ENCODE results near the gene NPEPPS. TPM values are rescaled to one million over a fixed set of nuclear protein-coding genes. Genes with fewer than 3 reads are reported as not detected.

The NPEPPS gene
- total and polyA plus RNA-seq, 2 of the 8 experiments (the other 6 are each of a cell fraction or from before 2014, with no cell fraction given): 53.6 to 118 TPM

DNA sequence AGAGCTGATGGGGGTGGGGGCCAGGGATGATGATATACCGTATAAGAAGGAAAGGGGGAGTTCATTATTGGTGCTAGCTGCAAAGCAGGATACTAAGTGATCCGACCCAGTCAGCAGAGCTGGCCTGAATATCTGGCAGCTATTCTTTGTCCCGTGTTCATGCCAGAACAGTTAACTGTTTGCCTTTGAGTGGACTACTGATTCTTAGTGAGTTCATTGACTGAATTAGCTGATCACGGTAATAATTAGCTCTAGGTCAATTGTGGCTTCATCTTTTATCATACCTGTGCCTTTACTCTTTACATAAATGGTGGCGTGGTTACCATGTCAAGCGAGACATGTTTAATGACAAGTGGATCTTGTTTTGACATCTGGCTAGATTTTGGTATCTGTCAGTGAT, 124.1 kb downstream of the NPEPPS start:
- FAIRE-seq (no peak), DNase-seq (ENCODE audit: low read depth in 1 of 2, low spot score in 2 of 2) (no peak)
- ChIA-PET POLR2A (ENCODE audit: partially characterized antibody) (interaction anchor here (0.6 to 46.3 kb wide), 4 partner anchors 10 to 40 kb away, joined by 4 to 1575 read pairs (median 4); partner anchors contain the start of gene TBKBP1), CTCF (ENCODE audit: partially characterized antibody) (interaction anchor here (0.6 to 4.4 kb wide), 6 partner anchors 10 to 148 kb away, joined by 3 to 28 read pairs (median 3); no protein-coding TSS in a partner anchor)
- TF ChIP-seq, protein P1, sequence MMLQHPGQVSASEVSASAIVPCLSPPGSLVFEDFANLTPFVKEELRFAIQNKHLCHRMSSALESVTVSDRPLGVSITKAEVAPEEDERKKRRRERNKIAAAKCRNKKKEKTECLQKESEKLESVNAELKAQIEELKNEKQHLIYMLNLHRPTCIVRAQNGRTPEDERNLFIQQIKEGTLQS (IDR thresholded peaks at IDR 0.05; ENCODE audit: insufficient read depth, low read depth, low read length): no peak
- TF ChIP-seq YY1 (IDR thresholded peaks at IDR 0.05; ENCODE audit: low read depth, low read length) (no peak), SIX5 (IDR thresholded peaks at IDR 0.05; ENCODE audit: low read depth, low read length) (no peak), HDAC2 (IDR thresholded peaks at IDR 0.05; ENCODE audit: borderline replicate concordance in 1 of 2, low read depth in 2 of 2, low read length in 2 of 2) (no peak), RNF2 (IDR thresholded peaks at IDR 0.05; ENCODE audit: borderline replicate concordance, low read depth, low read length, missing control alignments, poor library complexity, severe bottlenecking) (no peak), ZNF274 (IDR thresholded peaks at IDR 0.05; ENCODE audit: borderline replicate concordance, extremely low read depth, low read length) (no peak), BCL11A (IDR thresholded peaks at IDR 0.05; ENCODE audit: low read depth in 2 of 2, low read length in 2 of 2) (no peak)
- WGBS, 2 experiments (ENCODE audit: extremely low coverage in 1 of 2, insufficient coverage in 1 of 2, insufficient read length in 1 of 2, insufficient replicate concordance in 2 of 2, low coverage in 1 of 2, low lambda C conversion rate in 2 of 2, missing lambda C conversion rate in 1 of 2): 97% methylated on average over 6 of the region's 6 CpGs; no CpG with 5 or more reads in 1 of the 2 experiments
- H2AFZ ChIP-seq (ENCODE audit: low read length): no peak overlapping the region
- no peak overlapping the region for H2BK5ac ChIP-seq (ENCODE audit: low read depth, low read length)
- H4K5ac ChIP-seq (ENCODE audit: insufficient read length, low read depth, low read length): no peak overlapping the region
- H3K56ac ChIP-seq (replicated peaks; ENCODE audit: insufficient read length, low read depth, low read length): no peak overlapping the region
- no peak overlapping the region for H3K4ac ChIP-seq (replicated peaks; ENCODE audit: insufficient read length, low read depth, low read length)
- no peak overlapping the region for H3K18ac ChIP-seq (ENCODE audit: extremely low read depth, low read length)
- H4K91ac ChIP-seq (replicated peaks; ENCODE audit: insufficient read length, low read length): no peak overlapping the region
- H3K14ac ChIP-seq (ENCODE audit: insufficient read length): no peak overlapping the region
- H3K23ac ChIP-seq (ENCODE audit: insufficient read length): no peak overlapping the region
- H3K27me3 ChIP-seq (replicated peaks in 1 of 4; ENCODE audit: control insufficient read depth in 3 of 4, extremely low read depth in 1 of 4, insufficient read depth in 3 of 4, low read length in 3 of 4): no peaks in the 10 kb centered on the region
- peaks cover 18 to 27% of the 10 kb centered on the region in 2 experiments for H4K20me1 ChIP-seq (replicated peaks in 1 of 2; ENCODE audit: control insufficient read depth in 1 of 2, insufficient read depth in 2 of 2, low read length in 2 of 2)
- H3K36me3 ChIP-seq (ENCODE audit: control insufficient read depth in 2 of 4, insufficient read depth in 4 of 4, low read length in 3 of 4): peaks cover 52 to 90% (median 81%) of the 10 kb centered on the region in 4 experiments
- no peaks in the 10 kb centered on the region for H3K9me3 ChIP-seq (ENCODE audit: insufficient read depth in 2 of 2, low read depth in 1 of 2, low read length in 1 of 2)
- H4K8ac ChIP-seq (ENCODE audit: extremely low read depth, insufficient read depth, low read length): no peak overlapping the region
- no peak overlapping the region for H3K27ac ChIP-seq (ENCODE audit: low read depth, low read length)
- no peak overlapping the region for H2BK12ac ChIP-seq (ENCODE audit: low read depth, low read length)
- H3K4me2 ChIP-seq (ENCODE audit: insufficient read depth in 1 of 2, low read depth in 2 of 2, low read length in 2 of 2): no peak overlapping the region; a peak in 1 of 4 replicates
- no peak overlapping the region for H2BK120ac ChIP-seq (replicated peaks; ENCODE audit: low read depth, low read length)
- H3K23me2 ChIP-seq (ENCODE audit: low read depth, low read length): no peaks in the 10 kb centered on the region
- H2BK15ac ChIP-seq (ENCODE audit: low read length): no peak overlapping the region
- no peak overlapping the region for H3K4me3 ChIP-seq (ENCODE audit: extremely low read depth in 1 of 4, insufficient read depth in 2 of 4, low read depth in 3 of 4, low read length in 4 of 4)
- no peak overlapping the region for H2AK5ac ChIP-seq (ENCODE audit: low read depth, low read length)
- peaks cover 0 to 6% (median 3%) of the 10 kb centered on the region in 4 experiments; a peak in 2 of 7 replicates for H3K4me1 ChIP-seq (replicated peaks in 1 of 4; ENCODE audit: control insufficient read depth in 3 of 4, insufficient read depth in 4 of 4, low read length in 3 of 4)
- no peak overlapping the region for H2BK20ac ChIP-seq (ENCODE audit: low read length)
- H3K79me1 ChIP-seq (ENCODE audit: low read depth, low read length): peaks cover 2% of the 10 kb centered on the region; the same call in 1 of the 2 replicates
- H3K9ac ChIP-seq (replicated peaks in 1 of 4; ENCODE audit: extremely low read depth in 1 of 4, low read depth in 3 of 4, low read length in 3 of 4): no peak overlapping the region
- H3K79me2 ChIP-seq (ENCODE audit: control insufficient read depth in 1 of 2, insufficient read depth in 2 of 2, low read length in 2 of 2): peaks cover 24 to 88% of the 10 kb centered on the region in 2 experiments

Data from H1 (cell line).